ENCODE results near the gene SSH3.

The SSH3 gene

GRCh38 chr11:67268081-67268961, 35.0 kb upstream of the SSH3 start:
- DNase-seq = peak; percentile 83

GRCh38 chr11:67268962-67269268, 34.4 kb upstream of the SSH3 start:
- DNase-seq = no peak

DNA sequence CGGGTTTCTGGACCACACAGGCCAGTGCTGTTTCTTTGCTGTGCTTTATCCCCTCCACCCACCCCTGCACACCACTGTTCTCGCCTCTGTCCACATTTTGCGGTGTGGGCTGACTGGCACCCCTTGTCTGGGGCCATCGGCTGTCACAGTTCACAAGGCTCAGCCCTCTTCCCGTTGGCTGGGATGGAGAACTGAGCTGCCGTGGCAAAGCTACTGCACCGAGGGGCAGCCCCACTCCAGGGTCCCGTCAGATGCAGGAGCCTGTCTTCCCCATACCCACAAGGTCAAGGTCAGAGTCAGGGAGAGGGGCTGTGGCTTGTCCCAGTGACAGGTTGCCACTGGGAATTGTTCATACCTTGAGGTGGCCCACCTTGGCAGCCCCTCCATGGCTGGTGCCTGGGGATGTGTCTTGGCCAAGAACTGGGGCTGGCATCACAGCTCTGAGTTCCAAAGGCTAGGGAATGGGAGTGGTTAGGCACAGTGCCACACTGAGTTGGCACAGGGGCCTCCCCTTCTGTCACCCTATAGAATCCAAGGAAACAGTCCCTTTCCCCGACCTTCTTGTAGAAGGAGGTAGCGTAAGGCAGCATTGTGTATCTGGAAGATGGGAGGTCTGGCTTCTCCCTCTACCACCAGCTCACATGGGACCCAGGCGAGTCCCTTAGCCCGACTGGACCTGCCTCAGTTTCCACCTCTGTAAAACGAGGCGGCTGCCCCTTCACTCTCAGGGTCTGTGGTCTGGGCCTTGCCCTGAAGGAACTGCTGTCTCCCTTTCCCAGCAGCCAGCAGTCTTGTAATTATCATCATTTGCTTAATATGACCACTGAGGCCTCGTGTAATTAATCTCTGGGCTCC, 33.7 kb upstream of the SSH3 start:
- no peak for DNase-seq

DNA sequence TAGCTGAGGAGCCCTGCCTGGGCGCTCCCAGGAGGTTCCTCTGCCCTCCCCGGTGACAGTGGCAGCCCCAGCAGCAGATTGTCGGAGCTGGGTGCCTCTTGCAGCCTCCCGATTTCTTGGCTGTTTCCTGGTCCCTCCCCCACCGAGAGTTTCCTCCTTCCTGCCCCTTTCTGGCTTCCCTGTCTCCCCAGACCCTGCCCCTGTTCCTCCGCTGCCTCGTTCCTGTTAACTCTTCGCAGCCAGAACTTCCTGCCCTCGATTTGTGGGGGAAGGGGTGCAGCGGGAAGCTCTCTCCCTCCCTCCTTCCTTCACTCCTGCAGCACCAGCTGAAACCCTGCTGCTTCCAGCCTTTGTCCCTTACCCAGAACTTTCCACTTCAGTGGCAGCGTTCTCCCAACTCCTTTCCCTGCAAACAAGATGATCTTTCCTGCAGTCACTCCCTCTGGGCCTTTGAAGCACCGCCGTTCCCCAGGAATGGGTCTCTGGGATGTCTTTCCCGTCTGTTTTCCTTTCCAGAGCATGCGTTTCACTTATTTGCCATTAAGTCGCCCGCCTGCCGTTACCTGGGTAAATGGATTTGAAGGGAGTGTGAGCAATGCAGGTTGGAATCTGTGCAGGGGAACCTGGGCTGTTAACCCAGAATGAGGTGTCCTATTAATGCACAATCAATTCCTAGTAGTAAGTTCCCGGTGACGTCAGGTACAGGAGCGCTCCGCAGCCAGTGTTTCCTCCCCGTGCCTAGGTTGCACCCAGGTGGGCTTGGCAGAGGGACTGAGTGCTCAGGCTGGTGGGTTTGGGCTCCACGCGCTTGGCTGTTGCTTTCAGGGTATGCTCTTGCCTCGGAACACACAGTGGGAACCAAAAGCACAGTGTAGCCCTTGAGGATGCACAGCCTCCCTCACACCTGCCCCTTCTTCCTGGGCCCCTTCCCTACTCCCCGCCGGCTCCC, 32.8 kb upstream of the SSH3 start:
- peak; percentile 86 for DNase-seq

DNA sequence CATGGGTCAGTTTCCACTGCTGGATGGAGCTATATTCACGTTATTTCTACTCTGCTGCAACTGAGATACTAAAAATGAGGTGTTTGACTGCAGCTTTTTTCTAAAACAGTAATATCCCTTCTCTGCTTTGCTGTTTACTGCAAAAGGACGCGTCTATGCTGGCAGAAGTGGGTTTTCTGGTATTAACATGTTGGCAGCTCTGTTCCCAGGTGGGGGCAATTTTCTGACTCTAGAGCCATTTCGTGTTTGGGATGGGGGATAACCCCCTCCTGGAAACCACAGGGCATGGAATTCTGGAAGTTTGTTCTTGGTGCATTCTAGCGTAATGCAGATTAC, 32.2 kb upstream of the SSH3 start:
- DNase-seq = no peak

GRCh38 chr11:67271541-67272284, 31.6 kb upstream of the SSH3 start:
- peak; percentile 55 for DNase-seq

DNA sequence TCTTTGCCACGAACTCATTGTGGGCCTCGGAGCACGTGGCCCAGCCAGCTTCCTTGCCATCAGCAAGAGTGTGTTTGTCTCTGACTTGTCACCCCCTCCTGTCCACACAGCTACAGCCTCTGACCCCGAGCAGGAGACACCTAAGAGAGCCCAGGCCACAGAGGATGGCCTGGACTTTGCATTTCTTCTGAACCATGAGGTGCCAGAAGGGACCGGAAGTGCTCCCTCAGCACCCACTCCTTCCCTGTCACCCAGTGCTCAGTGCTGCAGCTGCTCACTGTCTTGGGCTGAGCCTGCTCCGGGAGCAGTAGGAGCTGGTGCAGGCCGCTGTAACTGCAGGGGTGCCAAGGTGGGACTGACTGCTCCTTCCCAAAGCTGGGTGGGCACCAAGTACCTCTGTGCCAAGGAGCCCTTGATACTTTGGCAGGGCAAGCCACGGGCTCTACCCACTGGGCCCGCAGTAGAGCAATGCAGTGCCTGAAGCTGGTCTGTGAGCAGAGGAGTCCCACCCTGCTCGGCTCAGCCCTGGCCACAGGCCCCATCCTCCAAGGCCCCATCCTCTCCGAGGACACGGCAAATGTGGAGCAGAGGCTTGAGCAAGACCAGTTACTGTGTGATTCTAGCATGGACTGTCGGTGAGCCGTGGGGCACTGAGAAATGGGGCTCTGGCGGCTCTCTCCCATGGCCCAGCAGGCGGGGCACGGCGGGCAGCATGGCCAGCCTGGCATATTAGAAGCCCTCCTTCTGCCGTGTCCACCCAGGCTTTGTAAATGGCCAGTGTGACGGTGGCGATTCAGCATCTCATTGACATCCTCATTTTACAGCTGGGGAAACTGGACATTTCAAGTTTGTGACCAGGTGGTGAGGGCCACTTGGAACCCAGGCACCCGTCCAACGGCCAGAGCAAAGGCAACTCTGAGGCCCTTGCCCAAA, 30.7 kb upstream of the SSH3 start:
- DNase-seq = no peak

GRCh38 chr11:67273260-67273990, 29.9 kb upstream of the SSH3 start:
- no peak for DNase-seq

GRCh38 chr11:67274768-67275605, 28.3 kb upstream of the SSH3 start:
- DNase-seq = no peak

GRCh38 chr11:67275606-67276409, 27.5 kb upstream of the SSH3 start:
- no peak for DNase-seq

DNA sequence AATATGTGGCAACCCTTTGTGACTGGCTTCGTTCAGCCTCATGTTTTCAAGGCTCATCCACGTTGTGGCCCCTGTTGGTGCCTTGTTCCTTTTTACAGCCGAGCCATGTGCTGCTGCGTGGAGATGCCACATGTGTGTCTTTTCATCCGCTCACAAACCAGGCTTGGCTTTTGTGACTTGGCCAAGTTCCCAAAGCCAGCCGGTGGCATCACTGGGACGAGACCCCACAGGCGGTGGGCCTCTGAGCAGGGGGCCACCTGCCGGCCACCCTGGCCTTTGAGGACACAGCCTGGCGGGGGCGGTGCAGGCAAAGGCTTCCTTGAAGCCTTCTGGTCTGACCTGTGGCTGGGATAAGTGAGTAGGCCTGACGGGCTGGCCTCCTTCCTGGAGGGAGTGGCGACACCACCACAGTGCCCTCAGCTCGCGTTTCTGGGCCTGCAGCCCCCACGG, 26.5 kb upstream of the SSH3 start:
- DNase-seq = peak; percentile 95

DNA sequence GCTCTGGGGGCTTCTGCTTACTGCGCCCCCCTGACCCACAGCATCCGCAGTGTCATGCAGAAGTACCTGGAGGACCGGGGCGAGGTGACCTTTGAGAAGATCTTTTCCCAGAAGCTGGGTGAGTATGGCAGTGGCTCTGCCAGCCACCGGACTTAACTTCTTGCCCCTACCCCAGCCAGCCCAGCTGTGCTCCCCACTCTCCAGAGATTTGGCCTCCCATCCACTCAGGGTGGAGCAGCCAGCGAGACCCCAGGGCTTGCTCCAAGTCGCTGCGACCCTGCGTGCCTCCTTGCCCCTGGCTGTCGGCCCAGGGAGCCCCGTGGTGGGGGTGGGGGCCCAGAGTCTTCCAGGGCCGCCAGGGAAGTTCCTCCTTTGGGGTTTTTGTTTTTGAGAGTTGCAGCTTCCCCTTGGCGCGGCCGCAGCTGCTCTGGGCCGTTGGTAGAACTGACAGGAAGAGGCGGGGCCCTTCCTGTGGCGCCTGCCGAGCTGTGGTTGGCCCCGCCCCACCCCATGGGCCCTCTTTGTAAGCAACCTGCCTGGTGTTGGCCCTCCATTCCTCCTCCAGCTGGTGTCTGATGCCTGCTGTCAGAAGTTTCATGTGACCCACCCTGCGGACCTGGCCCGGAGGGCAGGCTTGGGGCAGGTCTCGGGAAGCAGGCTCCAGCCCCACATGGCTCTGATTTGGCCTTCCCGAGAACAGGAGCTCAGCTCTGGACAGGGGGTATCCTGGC, 25.9 kb upstream of the SSH3 start:
- peak; percentile 97 for DNase-seq

DNA sequence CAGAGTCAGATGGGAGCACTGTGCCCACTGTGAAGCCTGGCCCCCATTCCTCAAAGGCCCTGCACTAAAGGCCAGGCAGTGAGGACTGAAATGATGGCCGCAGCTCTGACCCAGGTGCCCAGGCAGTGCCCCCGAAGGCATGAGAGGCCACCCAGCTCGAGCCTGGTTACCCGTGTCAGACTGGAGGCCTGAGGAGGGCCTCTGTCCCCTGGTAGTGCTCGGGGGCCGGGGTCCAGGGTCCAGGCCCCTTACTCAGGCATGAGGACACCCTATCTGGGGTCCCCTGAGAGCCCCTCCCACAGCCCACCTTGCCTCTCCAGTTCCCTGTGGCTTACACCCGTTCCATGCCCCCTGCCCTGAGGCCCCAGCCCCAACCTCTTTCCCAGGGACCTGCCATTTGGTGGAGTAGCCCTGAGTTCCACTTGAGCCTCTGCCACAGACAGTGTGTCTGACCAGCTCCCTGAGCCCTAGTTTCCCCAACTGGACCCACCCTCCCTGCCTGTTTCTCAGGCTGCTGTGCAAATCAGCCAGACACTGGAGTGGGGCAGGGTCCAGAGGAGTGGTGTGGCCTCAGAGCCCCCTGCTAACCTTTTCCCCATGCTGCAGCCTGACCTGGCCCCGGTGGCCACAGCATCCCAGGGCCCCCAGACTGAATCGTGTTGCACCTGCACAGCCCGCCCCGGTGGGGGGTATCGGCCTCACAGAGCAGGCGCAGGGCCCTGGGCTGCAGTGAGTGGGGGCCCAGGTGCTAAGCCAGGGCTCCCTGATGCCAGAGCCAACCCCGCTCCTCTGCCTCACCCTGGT, 25.0 kb upstream of the SSH3 start:
- no peak for DNase-seq

- DNase-seq = no peak
Measured at GRCh38 chr11:67278939-67279588, 24.3 kb upstream of the SSH3 start.

GRCh38 chr11:67279589-67280340, 23.6 kb upstream of the SSH3 start:
- no peak for DNase-seq

- DNase-seq = peak; percentile 68
Measured at GRCh38 chr11:67280341-67280787, 23.0 kb upstream of the SSH3 start.
